Esophagus (tissue), 2 donors: ENCODE data around the gene GALNS. TPM values are rescaled to one million over a fixed set of nuclear protein-coding genes. Genes with fewer than 3 reads are reported as not detected.

Experiments used
- H3K27ac ChIP-seq, 2 donors: one replicate each; pipeline ENCODE4 v1.5.1; 2013; ENCODE audit warnings: low read depth in 2 of 2, mild to moderate bottlenecking in 2 of 2, inconsistent platforms in 1 of 2, low read length in 1 of 2, moderate library complexity in 1 of 2
- H3K27me3 ChIP-seq, 2 donors: one replicate each; pipeline ENCODE4 v1.6.1; 2013; ENCODE audit warnings: low read length in 2 of 2, control low read depth in 1 of 2, mild to moderate bottlenecking in 1 of 2; ENCODE audit not compliant: insufficient read depth in 2 of 2, control insufficient read depth in 1 of 2
- H3K36me3 ChIP-seq, 2 donors: one replicate each; pipeline ENCODE4 v1.6.1; 2013; ENCODE audit warnings: low read length in 1 of 2; ENCODE audit not compliant: control insufficient read depth in 2 of 2, insufficient read depth in 2 of 2
- H3K4me1 ChIP-seq, 2 donors: one replicate each; pipeline ENCODE4 v1.6.1; 2013; ENCODE audit warnings: low read length in 1 of 2; ENCODE audit not compliant: control insufficient read depth in 2 of 2, insufficient read depth in 2 of 2
- H3K4me3 ChIP-seq, 2 donors: one replicate each; pipeline ENCODE4 v1.5.1; 2013; ENCODE audit warnings: low read length in 2 of 2, mild to moderate bottlenecking in 2 of 2, low read depth in 1 of 2, moderate library complexity in 1 of 2
- H3K9me3 ChIP-seq, 2 donors: one replicate each; pipeline ENCODE4 v1.6.1; 2013; ENCODE audit warnings: mild to moderate bottlenecking in 2 of 2, low read depth in 1 of 2, low read length in 1 of 2, moderate library complexity in 1 of 2; ENCODE audit not compliant: control insufficient read depth in 2 of 2, insufficient read depth in 1 of 2
- WGBS, 2 donors: extraction: QIAGEN DNeasy Blood & Tissue Kit; methylation state at CpG; one replicate each; pipeline ENCODE4 v1.1.7; 2013; 5-methylcytosine and 5-hydroxymethylcytosine counted together
- polyA plus RNA-seq, 2 donors: library from polyadenylated mRNA; stranded (reverse); fragments of 200-250 nt; gene quantifications; one replicate each; pipeline ENCODE4 v1.2.3, GENCODE V29; 2013
- donor health status: healthy with polysubstance abuse.
- donor health status: Bipolar disorder and iron deficiency.

GALNS gene
- polyA plus RNA-seq, 2 donors = 10.7 to 20.4 TPM

GRCh38 chr16:88770461-88771293, 86.1 kb downstream of the GALNS start:
- peaks cover 0 to 5% of the 10 kb centered on the region in 2 donors for H3K36me3 ChIP-seq

GRCh38 chr16:88769617-88770460, 86.9 kb downstream of the GALNS start:
- WGBS, 2 donors = 38 to 40% methylated on average over 30 of the region's 30 CpGs
- peak overlapping the region; percentile 26 to 34 for H3K4me3 ChIP-seq
- peak overlapping the region; percentile 93 to 98 for H3K27ac ChIP-seq
- H3K4me1 ChIP-seq = peaks cover 26 to 60% of the 10 kb centered on the region in 2 donors
- no peaks in the 10 kb centered on the region for H3K9me3 ChIP-seq
- peaks cover 0 to 4% of the 10 kb centered on the region in 2 donors for H3K36me3 ChIP-seq
- no peaks in the 10 kb centered on the region for H3K27me3 ChIP-seq

More at GRCh38 chr16:88770461-88771293, 86.1 kb downstream of the GALNS start:
- 25 to 26% methylated on average over 39 to 41 of the region's 41 CpGs for WGBS, 2 donors
- Histone ChIP-seq H3K4me1 (peaks cover 26 to 54% of the 10 kb centered on the region in 2 donors), H3K27me3 (no peaks in the 10 kb centered on the region), H3K4me3 (peak overlapping the region; percentile 26 to 34), H3K27ac (peak overlapping the region; percentile 93 to 98), H3K9me3 (no peaks in the 10 kb centered on the region)

- Histone ChIP-seq H3K4me1 (peaks cover 26 to 62% of the 10 kb centered on the region in 2 donors), H3K27ac (peak overlapping the region; percentile 22 to 54), H3K9me3 (no peaks in the 10 kb centered on the region), H3K27me3 (no peaks in the 10 kb centered on the region), H3K36me3 (peaks cover 0 to 11% of the 10 kb centered on the region in 2 donors), H3K4me3 (no peak overlapping the region)
- WGBS, 2 donors = 57 to 60% methylated on average over 24 of the region's 24 CpGs
Measured at GRCh38 chr16:88768071-88768783, 88.5 kb downstream of the GALNS start.

GRCh38 chr16:88767546-88768070, 89.1 kb downstream of the GALNS start:
- no peaks in the 10 kb centered on the region for H3K9me3 ChIP-seq
- H3K27me3 ChIP-seq = no peaks in the 10 kb centered on the region
- WGBS, 2 donors = 67% methylated on average over 12 of the region's 12 CpGs
- no peak overlapping the region for H3K4me3 ChIP-seq
- peaks cover 23 to 56% of the 10 kb centered on the region in 2 donors for H3K4me1 ChIP-seq
- H3K27ac ChIP-seq = peak overlapping the region; percentile 22 to 54
- H3K36me3 ChIP-seq = peaks cover 0 to 11% of the 10 kb centered on the region in 2 donors

GRCh38 chr16:88766975-88767374, 89.8 kb downstream of the GALNS start:
- Histone ChIP-seq H3K36me3 (peaks cover 0 to 11% of the 10 kb centered on the region in 2 donors), H3K27me3 (no peaks in the 10 kb centered on the region), H3K9me3 (no peaks in the 10 kb centered on the region), H3K4me3 (no peak overlapping the region), H3K4me1 (peaks cover 28 to 57% of the 10 kb centered on the region in 2 donors), H3K27ac (peak overlapping the region in 1 of 2 donors; percentile 40)
- 76 to 79% methylated on average over 11 of the region's 11 CpGs for WGBS, 2 donors

GRCh38 chr16:88764913-88765349, 91.8 kb downstream of the GALNS start:
- H3K27me3 ChIP-seq = no peaks in the 10 kb centered on the region
- peaks cover 0 to 11% of the 10 kb centered on the region in 2 donors for H3K36me3 ChIP-seq
- no peak overlapping the region for H3K4me3 ChIP-seq
- 49 to 66% methylated on average over 9 of the region's 9 CpGs for WGBS, 2 donors
- H3K9me3 ChIP-seq = no peaks in the 10 kb centered on the region
- peaks cover 23 to 54% of the 10 kb centered on the region in 2 donors for H3K4me1 ChIP-seq
- H3K27ac ChIP-seq = peak overlapping the region in 1 of 2 donors; percentile 28

GRCh38 chr16:88764080-88764479, 92.7 kb downstream of the GALNS start:
- 95 to 96% methylated on average over 19 of the region's 19 CpGs for WGBS, 2 donors
- no peak overlapping the region for H3K4me3 ChIP-seq

More at GRCh38 chr16:88764080-88764479, 92.7 kb downstream of the GALNS start:
- Histone ChIP-seq H3K36me3 (peaks cover 0 to 12% of the 10 kb centered on the region in 2 donors), H3K4me1 (peaks cover 17 to 51% of the 10 kb centered on the region in 2 donors), H3K27me3 (no peaks in the 10 kb centered on the region), H3K9me3 (no peaks in the 10 kb centered on the region), H3K27ac (no peak overlapping the region)
